SU-DHL-6 (cell line): ENCODE measurements around the gene MRPL55.

Experiments used
- H2AFZ ChIP-seq: fragments of 200-600 bp; sonication (generic); 2 replicates; pipeline ENCODE4 v1.6.1; 2014; ENCODE audit warnings: low read depth, mild to moderate bottlenecking, moderate library complexity, mixed read lengths, antibody characterized with exemption, low read length; ENCODE audit not compliant: severe bottlenecking
- H3F3A ChIP-seq: fragments of 200-600 bp; shearing (Covaris generic); 2 replicates; pipeline ENCODE4 v1.6.0; 2016; ENCODE audit warnings: antibody characterized with exemption, mild to moderate bottlenecking; ENCODE audit not compliant: insufficient read depth
- H3K27ac ChIP-seq: fragments of 200-600 bp; sonication (generic); 2 replicates; pipeline ENCODE4 v1.5.1; 2016; ENCODE audit warnings: low read depth, mild to moderate bottlenecking, low read length, moderate library complexity, mixed read lengths
- H3K27me3 ChIP-seq: fragments of 200-600 bp; sonication (generic), shearing (Covaris generic); 2 replicates; pipeline ENCODE4 v1.6.0; 2014; ENCODE audit warnings: mild to moderate bottlenecking, low read length
- H3K36me3 ChIP-seq: fragments of 200-600 bp; sonication (generic); 2 replicates; pipeline ENCODE4 v1.6.1; 2014; ENCODE audit warnings: mild to moderate bottlenecking, low read length, mixed read lengths
- H3K4me2 ChIP-seq: fragments of 300-600, 200-600 bp; shearing (Covaris generic), sonication (generic); 2 replicates; pipeline ENCODE4 v1.6.0; 2014; ENCODE audit warnings: low read length, low read depth, mild to moderate bottlenecking; ENCODE audit not compliant: poor library complexity, severe bottlenecking
- H3K4me3 ChIP-seq: fragments of 200-600 bp; sonication (generic); 2 replicates; pipeline ENCODE4 v1.5.1; 2014; ENCODE audit warnings: antibody characterized with exemption, low read length, mild to moderate bottlenecking, mixed read lengths; ENCODE audit not compliant: insufficient read depth, poor library complexity, severe bottlenecking
- H3K79me2 ChIP-seq: fragments of 200-600 bp; sonication (generic); 2 replicates; pipeline ENCODE4 v1.6.1; 2014; ENCODE audit warnings: mild to moderate bottlenecking, low read length, moderate library complexity; ENCODE audit not compliant: insufficient read depth
- H3K9ac ChIP-seq: fragments of 200-600 bp; sonication (generic); 2 replicates; pipeline ENCODE4 v1.7.0; 2014; ENCODE audit warnings: mild to moderate bottlenecking, low read length
- H3K9me2 ChIP-seq: fragments of 200-600 bp; sonication (generic); replicated peaks from 2 replicates; pipeline ENCODE4 v1.6.1; 2014; ENCODE audit warnings: low read length; ENCODE audit not compliant: insufficient read depth
- H3K9me3 ChIP-seq: fragments of 200-600 bp; sonication (generic); 2 replicates; pipeline ENCODE4 v1.6.1; 2014; ENCODE audit warnings: low read length, mixed read lengths; ENCODE audit not compliant: insufficient read depth
- H4K20me1 ChIP-seq: fragments of 200-600 bp; sonication (generic); 2 replicates; pipeline ENCODE4 v1.6.1; 2014; ENCODE audit warnings: low read depth, mild to moderate bottlenecking, antibody characterized with exemption, low read length, moderate library complexity, mixed read lengths
- CTCF ChIP-seq: fragments of 200-600 bp; sonication (generic); IDR thresholded peaks from one replicate; pipeline ENCODE4 v1.5.1; 2017; ENCODE audit warnings: antibody characterized with exemption, mild to moderate bottlenecking, low read length, moderate library complexity; ENCODE audit not compliant: insufficient read depth, poor library complexity, severe bottlenecking
- EZH2phosphoT487 ChIP-seq: fragments of 200-600 bp; sonication (generic), shearing (Covaris generic); conservative IDR thresholded peaks from 2 replicates; pipeline ENCODE4 v1.6.1; 2018; ENCODE audit warnings: mild to moderate bottlenecking, antibody characterized with exemption, low read length, moderate library complexity, mixed read lengths

Gene MRPL55

GRCh38 chr1:228134591-228134990, 25.5 kb upstream of the MRPL55 start:
- Histone ChIP-seq H3K9me2 (no peaks in the 10 kb centered on the region), H3K79me2 (no peaks in the 10 kb centered on the region), H4K20me1 (no peaks in the 10 kb centered on the region), H3K4me2 (no peak overlapping the region), H3F3A (peaks cover 9% of the 10 kb centered on the region), H3K9ac (no peak overlapping the region), H3K9me3 (no peaks in the 10 kb centered on the region), H3K36me3 (no peaks in the 10 kb centered on the region), H3K27ac (no peak overlapping the region), H3K4me3 (no peak overlapping the region), H3K27me3 (no peaks in the 10 kb centered on the region), H2AFZ (no peak overlapping the region)
- no peak for TF ChIP-seq EZH2phosphoT487
- TF ChIP-seq CTCF, result no peak

- no peak for TF ChIP-seq EZH2phosphoT487
- no peak for TF ChIP-seq CTCF
- no peak overlapping the region for H3K9ac ChIP-seq
- no peak overlapping the region for H3K4me3 ChIP-seq
- H3K27me3 ChIP-seq, result no peaks in the 10 kb centered on the region
- no peak overlapping the region for H2AFZ ChIP-seq
- no peaks in the 10 kb centered on the region for H3K36me3 ChIP-seq
- no peaks in the 10 kb centered on the region for H3K9me2 ChIP-seq
- no peaks in the 10 kb centered on the region for H3K79me2 ChIP-seq
- no peak overlapping the region for H3K27ac ChIP-seq
- no peak overlapping the region for H3K4me2 ChIP-seq
- no peaks in the 10 kb centered on the region for H4K20me1 ChIP-seq
- H3F3A ChIP-seq, result no peaks in the 10 kb centered on the region
- no peaks in the 10 kb centered on the region for H3K9me3 ChIP-seq
Observed at GRCh38 chr1:228131766-228132165, 22.7 kb upstream of the MRPL55 start.

GRCh38 chr1:228125185-228125584, 16.1 kb upstream of the MRPL55 start:
- H3K9ac ChIP-seq, result no peak overlapping the region
- no peaks in the 10 kb centered on the region for H3K79me2 ChIP-seq
- H3K9me3 ChIP-seq, result no peaks in the 10 kb centered on the region
- H3F3A ChIP-seq, result no peaks in the 10 kb centered on the region
- no peaks in the 10 kb centered on the region for H4K20me1 ChIP-seq
- TF ChIP-seq CTCF, result no peak
- no peak for TF ChIP-seq EZH2phosphoT487
- no peaks in the 10 kb centered on the region for H3K27me3 ChIP-seq
- H3K27ac ChIP-seq, result no peak overlapping the region
- H3K4me2 ChIP-seq, result no peak overlapping the region
- no peaks in the 10 kb centered on the region for H3K36me3 ChIP-seq
- no peaks in the 10 kb centered on the region for H3K9me2 ChIP-seq
- no peak overlapping the region for H2AFZ ChIP-seq
- H3K4me3 ChIP-seq, result no peak overlapping the region
